ENCODE measurements around the gene SIX5.

DNA sequence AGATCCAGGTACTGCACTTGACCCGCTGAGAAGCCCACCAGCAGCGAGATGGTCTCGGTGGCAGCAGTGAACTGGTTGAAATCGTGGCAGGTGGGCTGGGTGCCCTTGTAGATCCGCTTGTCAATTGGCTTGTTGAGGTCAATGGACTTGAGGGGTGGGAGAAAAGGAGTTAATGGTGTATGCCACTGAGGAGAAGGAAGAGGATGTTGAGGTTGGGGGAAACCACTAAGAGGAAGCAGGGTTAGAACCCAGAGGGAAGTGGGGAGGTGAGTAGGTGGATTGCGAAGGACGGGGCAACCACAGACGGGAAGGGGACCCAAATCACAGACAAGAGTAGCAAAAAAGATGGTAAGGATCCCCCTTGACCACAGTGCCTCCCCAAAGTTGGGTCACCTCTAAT is 21.9 kb upstream of the SIX5 start:
- TF ChIP-seq GLI4 (tag by site-specific recombination; IDR thresholded peaks at IDR 0.05) (no peak), ZFP69B (tag by site-specific recombination; IDR thresholded peaks at IDR 0.05) (no peak), ZNF121 (tag by site-specific recombination; IDR thresholded peaks at IDR 0.05) (no peak)
- TF ChIP-seq, protein P1, sequence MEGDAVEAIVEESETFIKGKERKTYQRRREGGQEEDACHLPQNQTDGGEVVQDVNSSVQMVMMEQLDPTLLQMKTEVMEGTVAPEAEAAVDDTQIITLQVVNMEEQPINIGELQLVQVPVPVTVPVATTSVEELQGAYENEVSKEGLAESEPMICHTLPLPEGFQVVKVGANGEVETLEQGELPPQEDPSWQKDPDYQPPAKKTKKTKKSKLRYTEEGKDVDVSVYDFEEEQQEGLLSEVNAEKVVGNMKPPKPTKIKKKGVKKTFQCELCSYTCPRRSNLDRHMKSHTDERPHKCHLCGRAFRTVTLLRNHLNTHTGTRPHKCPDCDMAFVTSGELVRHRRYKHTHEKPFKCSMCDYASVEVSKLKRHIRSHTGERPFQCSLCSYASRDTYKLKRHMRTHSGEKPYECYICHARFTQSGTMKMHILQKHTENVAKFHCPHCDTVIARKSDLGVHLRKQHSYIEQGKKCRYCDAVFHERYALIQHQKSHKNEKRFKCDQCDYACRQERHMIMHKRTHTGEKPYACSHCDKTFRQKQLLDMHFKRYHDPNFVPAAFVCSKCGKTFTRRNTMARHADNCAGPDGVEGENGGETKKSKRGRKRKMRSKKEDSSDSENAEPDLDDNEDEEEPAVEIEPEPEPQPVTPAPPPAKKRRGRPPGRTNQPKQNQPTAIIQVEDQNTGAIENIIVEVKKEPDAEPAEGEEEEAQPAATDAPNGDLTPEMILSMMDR (tag by site-specific recombination; IDR thresholded peaks at IDR 0.05), result no peak
